HEK293T (cell line): ENCODE measurements around the gene LRRC36.
"Not testable (repeated sequence)": the region's sequence is repeated elsewhere in the genome, so short reads cannot be mapped to it uniquely, and the experiment has no call there.

Experiments
- CTCF ChIA-PET: fragments of 350-600 bp; formaldehyde crosslinking; extraction: SDS; loops from one replicate; lab custom pipeline; 2021; ENCODE audit warnings: antibody characterized with exemption, inconsistent platforms; lab: Yijun Ruan, JAX
- POLR2A ChIA-PET: fragments of 350-600 bp; formaldehyde crosslinking; extraction: SDS; loops from one replicate; lab custom pipeline; 2020; ENCODE audit warnings: antibody characterized with exemption, inconsistent platforms; lab: Yijun Ruan, JAX
- DNase-seq: peaks from one replicate; pipeline ENCODE4 v3.0.0; 2012; ENCODE audit warnings: mixed read lengths; ENCODE audit errors: extremely low spot score
- ARNT ChIP-seq: fragments of 450-650 bp; IDR thresholded peaks from 2 replicates; pipeline ENCODE4 v1.6.1; 2017; ENCODE audit warnings: mild to moderate bottlenecking
- BHLHE40 ChIP-seq: fragments of 450-650 bp; IDR thresholded peaks from 2 replicates; pipeline ENCODE4 v1.6.1; 2016; ENCODE audit warnings: mild to moderate bottlenecking, moderate library complexity, borderline replicate concordance
- CTBP1 ChIP-seq: fragments of 450-650 bp; IDR thresholded peaks from 2 replicates; pipeline ENCODE4 v1.6.1; 2016; ENCODE audit warnings: borderline replicate concordance
- FOXA1 ChIP-seq: fragments of 450-650 bp; IDR thresholded peaks from 2 replicates; pipeline ENCODE4 v1.6.1; 2016; ENCODE audit warnings: mild to moderate bottlenecking
- FOXK2 ChIP-seq: fragments of 450-650 bp; IDR thresholded peaks from 2 replicates; pipeline ENCODE4 v1.6.1; 2016; ENCODE audit warnings: mild to moderate bottlenecking
- FOXM1 ChIP-seq: fragments of 450-650 bp; IDR thresholded peaks from 2 replicates; pipeline ENCODE4 v1.6.1; 2017; ENCODE audit warnings: mild to moderate bottlenecking, borderline replicate concordance
- HDGF ChIP-seq: fragments of 450-650 bp; IDR thresholded peaks from 2 replicates; pipeline ENCODE4 v1.6.1; 2017; ENCODE audit warnings: antibody characterized with exemption, borderline replicate concordance
- L3MBTL2 ChIP-seq: fragments of 450-650 bp; conservative IDR thresholded peaks from 2 replicates; pipeline ENCODE4 v1.6.1; 2016; ENCODE audit warnings: mild to moderate bottlenecking
- LEF1 ChIP-seq: fragments of 450-650 bp; IDR thresholded peaks from 2 replicates; pipeline ENCODE4 v1.6.1; 2017; ENCODE audit warnings: mild to moderate bottlenecking, borderline replicate concordance
- NFRKB ChIP-seq: fragments of 450-650 bp; IDR thresholded peaks from 2 replicates; pipeline ENCODE4 v1.6.1; 2016; ENCODE audit warnings: mild to moderate bottlenecking, moderate library complexity
- SP1 ChIP-seq: fragments of 450-650 bp; IDR thresholded peaks from 2 replicates; pipeline ENCODE4 v1.6.1; 2017
- SUZ12 ChIP-seq: fragments of 450-650 bp; IDR thresholded peaks from 2 replicates; pipeline ENCODE4 v1.6.1; 2016; ENCODE audit warnings: mild to moderate bottlenecking
- TARDBP ChIP-seq: fragments of 450-650 bp; IDR thresholded peaks from 2 replicates; pipeline ENCODE4 v1.6.1; 2016
- ZNF384 ChIP-seq: fragments of 450-650 bp; IDR thresholded peaks from 2 replicates; pipeline ENCODE4 v1.6.1; 2016
- TF ChIP-seq, protein P1 (sequence below): fragments of 450-650 bp; IDR thresholded peaks from 2 replicates; pipeline ENCODE4 v1.6.1; 2016

Gene LRRC36

DNA sequence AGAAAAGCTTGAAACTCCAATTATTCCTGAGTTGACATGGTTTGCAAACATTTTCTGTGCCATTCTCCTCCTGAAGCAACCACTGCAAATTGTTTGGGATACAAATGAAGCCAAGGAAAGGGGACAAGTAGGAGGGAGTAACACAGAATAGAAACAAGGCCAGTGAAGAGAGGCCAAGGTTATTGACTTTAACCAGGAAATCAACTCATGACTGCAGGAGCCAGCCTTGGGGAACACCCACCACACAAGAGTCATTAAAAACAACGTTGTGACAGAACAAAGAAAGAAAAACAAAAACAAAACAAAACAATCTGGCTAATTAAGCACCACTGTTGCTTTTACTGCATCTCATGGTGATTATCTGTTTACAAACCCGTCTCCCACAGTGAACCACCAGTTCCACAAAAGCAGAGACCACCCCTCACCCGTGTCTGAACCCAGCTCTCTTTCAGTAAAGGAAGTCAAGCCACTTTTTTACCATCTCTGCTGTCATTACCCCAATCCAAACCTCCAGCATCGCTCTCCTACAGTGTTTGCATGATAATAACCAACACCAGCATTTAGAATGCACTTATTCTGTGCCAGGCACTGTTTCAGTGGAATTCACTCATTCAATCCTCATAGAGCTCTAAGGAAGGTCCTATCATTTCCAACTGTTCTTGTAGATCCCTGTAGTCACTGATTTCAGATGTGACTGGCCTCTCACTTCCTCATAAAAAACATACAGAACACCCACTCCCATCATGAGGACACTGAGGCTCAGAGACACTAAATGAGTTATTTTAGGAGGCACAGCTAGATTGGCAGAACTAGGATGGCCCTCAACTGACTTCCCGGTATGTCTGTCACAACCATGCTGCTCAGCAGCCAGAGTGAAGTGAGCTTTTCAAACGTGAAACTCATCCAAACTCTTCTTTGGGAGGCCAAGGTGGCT lies 87.6 kb downstream of the LRRC36 start:
- TF ChIP-seq ARNT (no peak), ZNF384 (peak; percentile 16; the same call in 1 of the 2 replicates)
- ChIA-PET CTCF (interaction anchor here (1.3 kb wide), 1 partner anchor 51 kb away, joined by 3 read pairs; no protein-coding TSS in a partner anchor), POLR2A (interaction anchor here (1.1 kb wide), 1 partner anchor 67 kb away, joined by 4 read pairs; the partner anchor contains the start of gene ATP6V0D1)
- DNase-seq = no peak

- ChIA-PET CTCF (interaction anchor here (1.3 kb wide), 1 partner anchor 50 kb away, joined by 3 read pairs; no protein-coding TSS in a partner anchor), POLR2A (interaction anchor here (0.6 to 1.1 kb wide), 2 partner anchors 13 to 66 kb away, joined by 3 to 4 read pairs; partner anchors contain the start of gene ATP6V0D1)
Observed at GRCh38 chr16:67415421-67415820, 88.8 kb downstream of the LRRC36 start.

DNA sequence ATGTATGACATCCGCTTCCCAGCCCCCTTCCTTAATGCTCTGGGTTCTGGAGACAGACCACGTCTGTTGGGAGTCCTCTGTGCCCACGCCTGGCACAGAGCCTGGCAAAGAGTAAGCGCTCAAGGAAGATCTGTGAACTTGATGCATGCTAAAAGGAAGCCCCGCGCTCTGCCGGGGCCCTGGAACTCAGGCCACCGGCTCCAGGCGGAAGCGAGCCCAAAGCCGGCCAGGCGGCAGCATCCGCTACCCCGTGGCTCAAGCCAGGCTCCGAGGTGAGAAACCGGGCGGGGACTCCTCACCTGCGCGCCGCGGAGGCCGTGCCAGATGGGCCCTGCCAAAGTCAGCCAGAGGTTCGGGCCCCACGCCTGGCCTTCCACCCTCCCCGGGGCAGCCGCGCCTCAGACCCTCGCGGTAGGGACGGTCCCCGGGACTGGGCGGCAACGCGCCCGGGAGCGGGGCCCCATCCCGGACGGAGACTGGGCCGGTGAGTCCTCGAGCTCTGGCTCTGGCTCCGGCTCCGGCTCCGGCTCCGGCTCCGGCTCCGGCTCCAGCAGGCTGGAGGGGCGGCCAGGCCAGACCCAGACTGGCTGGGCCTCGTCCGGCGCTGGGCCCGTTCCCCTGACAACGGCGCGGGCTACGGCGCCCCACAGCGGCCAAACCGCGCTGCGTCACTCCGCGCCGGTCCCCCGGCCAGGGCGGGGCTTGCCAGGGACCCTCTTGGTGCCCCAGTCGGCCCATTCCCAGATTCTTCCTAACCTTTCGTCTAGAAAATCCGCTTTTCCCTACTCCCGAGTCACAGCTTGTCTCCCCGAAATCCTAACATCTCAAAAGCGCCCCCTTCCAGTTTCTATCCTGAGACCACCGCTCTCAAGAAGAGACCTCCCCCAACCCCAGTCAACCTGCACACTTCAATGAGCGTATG lies 89.5 kb downstream of the LRRC36 start, which contains the start of gene ZDHHC1:
ZDHHC1 (minus strand) TSS at position 606 of the 922 bp plus-strand sequence. CDS start 8,702 bp downstream, outside the sequence.
- peak; percentile 86 for DNase-seq
- ChIA-PET CTCF (interaction anchor here (0.6 to 3.4 kb wide), 8 partner anchors 11 to 138 kb away, joined by 3 to 25 read pairs (median 3); partner anchors contain the start of gene TPPP3), POLR2A (no interaction called here)
- TF ChIP-seq FOXA1 (no peak), HDGF (0 out of 2 replicates have a peak, but pooled peaks have one; percentile 71), L3MBTL2 (peak; percentile 49; the same call in 1 of the 2 replicates)

More at GRCh38 chr16:67415421-67415820, 88.8 kb downstream of the LRRC36 start:
- DNase-seq = not testable (repeated sequence)

GRCh38 chr16:67417333-67418061 lies 90.9 kb downstream of the LRRC36 start:
- no peak for DNase-seq
- ChIA-PET POLR2A (interaction anchor here (1.5 kb wide), 1 partner anchor 91 kb away, joined by 3 read pairs; the partner anchor contains the start of genes KCTD19 and LRRC36), CTCF (interaction anchor here (0.6 to 3.4 kb wide), 7 partner anchors 10 to 828 kb away, joined by 3 to 25 read pairs (median 4); partner anchors contain the start of genes CES3 and PLA2G15)
- no peak for TF ChIP-seq FOXA1
- TF ChIP-seq SP1 = no peak
- no peak for TF ChIP-seq HDGF
- no peak for TF ChIP-seq LEF1
- no peak for TF ChIP-seq BHLHE40
- TF ChIP-seq, protein P1, sequence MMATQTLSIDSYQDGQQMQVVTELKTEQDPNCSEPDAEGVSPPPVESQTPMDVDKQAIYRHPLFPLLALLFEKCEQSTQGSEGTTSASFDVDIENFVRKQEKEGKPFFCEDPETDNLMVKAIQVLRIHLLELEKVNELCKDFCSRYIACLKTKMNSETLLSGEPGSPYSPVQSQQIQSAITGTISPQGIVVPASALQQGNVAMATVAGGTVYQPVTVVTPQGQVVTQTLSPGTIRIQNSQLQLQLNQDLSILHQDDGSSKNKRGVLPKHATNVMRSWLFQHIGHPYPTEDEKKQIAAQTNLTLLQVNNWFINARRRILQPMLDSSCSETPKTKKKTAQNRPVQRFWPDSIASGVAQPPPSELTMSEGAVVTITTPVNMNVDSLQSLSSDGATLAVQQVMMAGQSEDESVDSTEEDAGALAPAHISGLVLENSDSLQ = no peak
- TF ChIP-seq ARNT = no peak
- no peak for TF ChIP-seq TARDBP
- no peak for TF ChIP-seq L3MBTL2
- TF ChIP-seq FOXM1 = no peak
- TF ChIP-seq FOXK2 = no peak

DNA sequence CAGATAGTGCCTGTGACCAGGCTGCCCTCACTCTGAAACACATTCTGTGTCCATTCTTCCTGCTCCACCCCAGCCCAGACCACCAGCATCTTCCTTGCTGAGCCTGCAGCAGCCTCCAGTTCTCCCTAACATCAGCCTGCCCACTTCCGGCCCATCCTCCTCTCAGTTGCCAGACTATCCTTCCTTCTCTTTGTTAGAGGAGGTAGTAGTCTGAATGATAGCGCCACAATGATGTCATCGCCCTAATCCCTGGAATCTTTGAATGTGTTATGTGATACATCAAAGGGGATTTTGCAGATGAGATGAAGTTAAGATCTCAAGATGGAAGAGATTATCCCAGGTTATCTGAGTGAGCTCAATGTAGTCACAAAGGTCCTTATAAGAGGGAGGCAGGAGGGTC lies 92.9 kb downstream of the LRRC36 start:
- ChIA-PET POLR2A (no interaction called here), CTCF (no interaction called here)
- no peak for DNase-seq
- TF ChIP-seq NFRKB (no peak), SP1 (no peak), TARDBP (no peak)

DNA sequence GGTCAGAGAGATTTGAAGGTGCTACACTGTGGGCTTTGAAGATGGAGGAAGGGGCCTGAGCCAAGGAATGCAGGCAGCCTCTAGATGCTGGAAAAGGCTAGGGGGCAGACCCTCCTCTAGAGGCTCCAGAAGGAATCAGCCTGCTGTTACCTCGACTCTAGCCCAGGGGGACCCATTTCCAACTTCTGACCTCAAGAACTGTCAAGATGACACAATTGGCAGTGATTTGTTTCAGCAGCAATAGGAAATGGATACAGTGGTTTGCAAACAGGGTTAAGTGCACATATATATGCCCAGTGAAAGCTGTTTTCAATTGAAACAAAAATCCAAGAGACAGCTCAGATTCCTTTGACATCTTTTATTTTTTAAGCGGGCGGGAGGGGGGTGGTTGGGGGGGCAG lies 93.3 kb downstream of the LRRC36 start:
- no peak for TF ChIP-seq L3MBTL2
- TF ChIP-seq TARDBP = no peak
- TF ChIP-seq NFRKB = no peak
- no peak for TF ChIP-seq LEF1
- no peak for TF ChIP-seq FOXA1
- no peak for TF ChIP-seq FOXK2
- CTCF ChIA-PET = no interaction called here
- POLR2A ChIA-PET = no interaction called here
- DNase-seq = no peak

- DNase-seq = no peak
- TF ChIP-seq NFRKB (no peak), SUZ12 (no peak), FOXK2 (no peak), SP1 (no peak), ARNT (no peak), HDGF (no peak), BHLHE40 (no peak), CTBP1 (no peak), L3MBTL2 (no peak), FOXM1 (no peak), TARDBP (no peak)
- TF ChIP-seq, protein P1 = no peak
- ChIA-PET CTCF (interaction anchor here (0.6 kb wide), 1 partner anchor 111 kb away, joined by 3 read pairs; no protein-coding TSS in a partner anchor), POLR2A (no interaction called here)
Observed at GRCh38 chr16:67421030-67421429, 94.4 kb downstream of the LRRC36 start.
